CD4-positive, alpha-beta T cell treated with Interleukin-12 subunit alpha and Interleukin-12 subunit beta, for 1 hour (primary cell): ENCODE results near the gene B9D1.

ENCODE experiments used
- DNase-seq: peaks from one replicate; pipeline ENCODE4 v3.0.0-alpha.2; 2020

B9D1 gene

DNA sequence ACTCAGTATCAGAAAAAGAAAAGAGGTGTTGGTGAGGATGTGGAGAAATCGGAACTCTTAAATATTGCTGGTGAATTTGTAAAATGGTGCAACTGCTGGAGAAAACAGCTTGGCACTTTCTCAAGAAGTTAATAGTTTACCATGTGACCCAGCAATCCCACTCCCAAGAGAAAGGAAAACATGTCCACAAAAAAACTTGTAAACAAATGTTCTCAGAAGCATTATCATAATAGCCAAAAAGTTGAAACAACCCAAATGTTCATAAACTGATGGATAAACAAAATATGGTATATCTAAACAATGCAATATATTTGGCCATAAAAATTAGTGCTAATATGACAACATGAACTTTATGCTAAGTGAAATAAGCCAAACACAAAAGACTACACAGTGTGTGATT is 13.2 kb upstream of the B9D1 start:
- DNase-seq = no peak

DNA sequence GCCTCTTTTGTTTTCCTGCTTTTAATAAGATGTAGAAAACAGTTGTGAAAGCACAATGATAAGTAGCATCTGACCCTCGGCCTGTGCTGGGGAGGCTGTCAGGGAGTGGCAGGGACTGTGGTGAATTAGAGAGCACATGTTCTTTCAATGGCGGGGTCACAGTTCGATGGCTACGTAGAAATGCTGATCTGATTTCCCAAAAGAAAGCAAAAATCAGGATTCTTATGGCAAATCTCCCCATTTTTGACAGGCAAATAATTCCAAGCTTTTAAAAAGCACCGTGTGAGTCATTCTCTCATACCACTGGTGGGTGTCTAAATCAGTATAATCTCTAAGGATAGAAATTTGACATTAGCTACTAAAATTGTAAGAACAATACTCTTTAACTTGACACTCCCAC is 11.6 kb upstream of the B9D1 start:
- DNase-seq = no peak

DNA sequence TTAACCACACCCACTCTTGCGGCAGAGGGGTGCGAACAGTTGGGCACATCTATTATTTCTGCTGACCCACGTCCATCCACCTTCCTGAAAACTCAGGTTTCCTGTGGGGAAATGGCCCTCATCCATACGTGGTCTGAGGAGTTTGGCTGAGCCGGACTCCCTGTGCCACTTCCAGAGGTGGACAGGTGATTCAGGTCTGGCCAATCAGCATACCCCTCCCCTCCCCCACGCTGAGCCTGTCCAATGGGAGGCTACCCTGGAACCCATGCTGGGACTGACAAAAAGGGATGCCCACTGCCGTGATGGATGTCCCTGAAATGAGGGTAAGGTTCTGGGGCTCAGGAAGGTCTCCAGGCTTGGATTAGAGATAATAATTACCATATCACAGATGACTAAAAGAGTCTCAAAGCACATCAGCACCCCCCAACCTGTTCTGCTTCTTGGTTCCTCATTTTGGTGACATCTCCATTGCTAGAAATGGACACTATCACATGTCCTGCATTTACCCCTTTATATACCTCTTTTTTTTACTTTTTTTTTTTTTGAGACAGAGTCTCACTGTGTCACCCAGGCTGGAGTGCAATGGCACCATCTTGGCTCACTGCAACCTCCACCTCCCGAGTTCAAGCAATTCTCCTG is 10.5 kb upstream of the B9D1 start:
- no peak for DNase-seq

DNA sequence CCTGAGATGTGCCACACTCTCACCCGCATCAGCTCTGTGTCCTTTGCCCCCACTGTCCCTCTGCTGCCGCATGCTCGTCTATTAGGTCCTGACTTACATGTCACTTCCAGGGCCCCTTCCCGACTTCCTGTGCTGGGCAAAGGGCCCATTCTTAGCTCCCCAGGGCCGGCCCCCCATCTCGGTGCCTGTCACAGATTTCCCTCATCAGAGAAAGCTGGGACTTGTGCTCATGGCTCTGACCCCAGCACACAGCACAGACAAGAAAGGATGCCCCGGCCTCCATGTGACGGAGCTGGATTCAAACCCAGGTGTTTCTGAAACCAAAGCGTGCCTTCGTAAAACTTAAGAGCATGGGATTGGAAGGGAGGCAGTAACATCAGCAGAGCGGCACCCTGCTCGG is 9.9 kb upstream of the B9D1 start:
- DNase-seq = no peak

DNA sequence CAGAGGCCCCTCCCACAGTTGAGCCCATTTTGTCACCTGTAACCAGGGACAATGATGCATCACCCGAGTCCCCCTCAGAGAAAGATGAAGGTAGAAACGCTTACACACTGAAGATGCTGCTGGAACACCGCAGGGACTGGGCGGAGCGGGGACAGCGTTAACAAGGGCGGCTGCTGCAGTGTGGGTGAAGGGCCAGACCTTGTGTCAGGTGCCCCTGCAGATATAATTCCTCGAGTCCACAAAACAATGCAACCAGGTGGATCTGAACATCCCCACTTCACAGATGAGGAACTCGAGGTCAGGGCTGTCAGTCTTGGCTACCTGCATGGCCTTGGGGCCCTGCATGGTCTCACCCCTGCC is 9.5 kb upstream of the B9D1 start:
- no peak for DNase-seq

DNA sequence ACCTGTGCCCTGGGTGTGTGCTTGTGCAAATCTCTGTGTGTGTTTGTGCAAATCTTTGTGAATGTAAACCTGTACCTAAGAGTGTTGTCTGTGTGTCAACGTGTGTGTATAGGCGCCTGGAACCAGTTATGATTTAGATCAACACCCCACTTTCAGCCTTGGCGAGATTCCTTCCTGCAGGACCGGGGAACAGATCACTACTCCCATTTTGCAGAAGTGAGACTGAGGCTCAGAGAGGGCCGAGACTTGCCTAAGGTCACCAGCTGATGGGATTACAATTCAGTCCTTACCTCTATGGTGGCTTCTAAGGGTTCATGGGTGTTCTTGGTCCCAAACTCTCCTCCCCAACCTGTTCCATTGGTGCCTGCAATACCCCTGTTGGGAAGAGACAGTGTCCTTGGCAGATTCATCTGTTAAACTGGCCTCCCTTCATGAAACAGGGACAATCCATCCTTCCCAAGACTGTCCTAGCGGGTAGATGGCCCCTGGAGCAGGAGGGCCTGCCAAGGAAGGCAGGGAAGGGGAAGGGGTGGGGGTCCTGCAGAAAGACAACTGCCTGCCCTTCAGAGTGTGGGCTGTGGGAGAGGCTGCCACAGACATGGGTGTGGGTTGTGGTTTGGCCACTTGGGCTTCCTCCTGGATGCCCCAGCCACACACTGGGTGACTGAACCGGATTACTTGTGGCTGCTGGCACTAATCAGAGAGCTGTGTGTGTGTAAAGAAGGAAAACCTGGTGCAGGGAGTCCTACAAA is 8.9 kb upstream of the B9D1 start:
- DNase-seq = peak; percentile 28

DNA sequence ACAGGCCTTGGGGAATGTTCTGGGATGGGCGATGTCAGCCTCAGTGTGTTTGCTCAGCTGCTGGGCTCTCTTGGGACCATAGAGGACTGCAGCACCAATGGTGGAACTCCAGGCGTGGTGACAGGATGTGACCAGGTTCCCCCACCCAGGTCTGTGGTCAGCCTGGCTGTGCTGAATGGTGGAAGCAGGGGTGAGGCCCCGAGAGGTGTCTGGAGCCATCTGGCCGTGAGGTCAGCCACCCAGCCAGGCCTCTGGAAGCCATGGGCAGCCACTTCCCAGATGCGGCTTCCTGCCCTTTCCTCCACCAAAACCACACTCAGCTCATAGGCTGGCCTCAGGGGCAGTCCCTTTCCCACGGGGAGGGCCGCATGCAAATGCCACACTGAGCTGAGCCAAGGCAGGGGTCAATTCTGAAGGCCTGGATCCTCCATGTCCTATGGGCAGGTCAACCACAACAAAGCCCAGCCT is 8.0 kb upstream of the B9D1 start:
- DNase-seq = peak; percentile 38

DNA sequence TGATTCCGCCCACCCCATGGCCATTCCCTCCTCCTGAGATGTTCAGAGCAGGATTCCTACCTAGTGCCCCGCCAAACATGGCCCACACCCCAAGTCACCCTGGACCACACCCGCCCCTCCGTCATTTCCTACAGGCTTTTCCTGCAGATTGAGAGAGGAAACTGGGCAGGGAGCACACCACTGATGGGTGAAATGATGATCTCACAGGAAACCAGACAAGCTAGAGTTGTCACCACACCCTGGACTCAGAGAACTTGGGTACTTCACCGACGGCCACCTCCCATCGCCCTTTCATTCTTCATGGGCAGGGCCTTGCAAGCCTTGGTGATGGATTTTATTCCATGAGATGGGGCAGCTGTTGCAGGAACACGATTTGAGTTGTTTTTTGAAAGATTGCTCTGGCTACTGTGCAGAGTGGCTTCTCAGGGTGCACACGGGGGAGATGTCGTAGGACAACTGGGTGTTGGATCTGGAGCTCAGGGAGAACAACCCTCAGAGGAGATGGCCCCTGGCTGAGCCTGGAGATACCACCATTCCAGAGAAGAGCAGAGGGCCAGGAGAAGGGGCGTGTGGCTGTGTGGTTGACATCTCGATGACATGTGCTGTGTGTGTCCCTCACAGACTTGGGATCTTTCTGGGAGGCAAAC is 7.4 kb upstream of the B9D1 start:
- peak; percentile 61 for DNase-seq

DNA sequence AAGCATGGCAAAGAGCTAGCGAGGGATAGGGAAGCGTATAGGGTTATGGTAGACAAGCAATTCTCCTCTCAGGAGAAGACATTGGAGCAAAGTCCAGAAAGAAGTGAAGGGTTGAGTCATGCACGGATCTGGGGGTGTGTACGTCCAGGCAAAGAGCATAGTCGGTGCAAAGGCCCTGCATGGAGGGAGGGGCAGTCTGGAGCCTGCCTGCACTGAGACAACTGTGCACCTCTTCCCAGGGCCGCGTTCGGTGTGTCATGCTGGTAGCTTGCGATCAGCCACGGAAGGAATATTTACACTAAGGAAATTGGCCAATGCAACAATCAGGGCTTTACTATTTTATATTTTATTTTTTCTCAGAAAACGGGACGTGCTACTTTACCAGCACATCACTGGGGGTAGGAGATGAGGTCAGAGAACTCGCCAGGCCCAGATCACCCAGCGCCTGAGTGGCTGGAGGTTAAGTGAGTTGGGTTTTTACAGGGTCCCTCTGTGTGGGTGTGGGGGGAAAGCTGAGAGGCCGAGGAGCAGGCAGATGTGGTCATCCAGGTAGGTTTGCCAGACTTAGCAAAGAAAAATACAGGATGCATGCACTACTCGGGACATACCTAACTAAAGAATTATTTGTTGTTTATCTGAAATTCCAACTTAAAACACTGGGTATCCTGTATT is 6.7 kb upstream of the B9D1 start:
- no peak for DNase-seq

DNA sequence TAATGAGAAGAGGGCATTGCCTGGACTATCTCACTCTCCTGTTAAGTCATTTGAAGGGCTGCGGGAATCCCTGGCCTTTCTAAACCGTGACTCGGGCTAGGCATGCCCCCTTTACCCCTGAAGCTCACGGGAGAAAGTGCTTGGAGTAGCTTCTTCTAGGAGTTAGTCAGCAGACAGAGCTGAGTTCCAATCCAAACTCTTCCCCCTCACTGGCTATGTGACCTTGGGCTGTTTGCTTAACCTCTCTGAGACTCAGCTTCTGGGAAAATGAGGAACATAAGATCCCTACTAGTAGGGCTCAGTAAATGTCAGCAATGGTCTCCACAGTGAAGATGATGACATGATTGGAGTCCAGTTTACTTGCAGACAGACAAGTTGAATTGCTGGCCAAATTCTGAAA is 5.7 kb upstream of the B9D1 start:
- DNase-seq = no peak

DNA sequence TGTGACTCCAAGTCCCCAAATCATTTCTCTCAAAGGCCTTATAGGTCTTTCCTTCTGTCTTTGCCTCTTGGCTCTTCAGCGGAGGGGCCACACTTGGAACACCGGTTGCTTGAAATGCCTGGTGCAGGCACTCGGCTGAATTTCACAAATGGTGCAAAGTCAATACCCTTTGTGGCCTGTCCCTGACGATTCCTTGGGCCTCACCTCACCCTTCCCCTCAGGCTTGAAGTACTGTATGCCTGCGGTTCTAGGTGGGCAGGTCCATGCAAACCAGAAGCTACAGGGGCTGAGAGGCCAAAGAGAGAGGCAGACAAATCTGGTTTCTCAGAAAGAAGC is 4.1 kb upstream of the B9D1 start:
- DNase-seq = no peak

DNA sequence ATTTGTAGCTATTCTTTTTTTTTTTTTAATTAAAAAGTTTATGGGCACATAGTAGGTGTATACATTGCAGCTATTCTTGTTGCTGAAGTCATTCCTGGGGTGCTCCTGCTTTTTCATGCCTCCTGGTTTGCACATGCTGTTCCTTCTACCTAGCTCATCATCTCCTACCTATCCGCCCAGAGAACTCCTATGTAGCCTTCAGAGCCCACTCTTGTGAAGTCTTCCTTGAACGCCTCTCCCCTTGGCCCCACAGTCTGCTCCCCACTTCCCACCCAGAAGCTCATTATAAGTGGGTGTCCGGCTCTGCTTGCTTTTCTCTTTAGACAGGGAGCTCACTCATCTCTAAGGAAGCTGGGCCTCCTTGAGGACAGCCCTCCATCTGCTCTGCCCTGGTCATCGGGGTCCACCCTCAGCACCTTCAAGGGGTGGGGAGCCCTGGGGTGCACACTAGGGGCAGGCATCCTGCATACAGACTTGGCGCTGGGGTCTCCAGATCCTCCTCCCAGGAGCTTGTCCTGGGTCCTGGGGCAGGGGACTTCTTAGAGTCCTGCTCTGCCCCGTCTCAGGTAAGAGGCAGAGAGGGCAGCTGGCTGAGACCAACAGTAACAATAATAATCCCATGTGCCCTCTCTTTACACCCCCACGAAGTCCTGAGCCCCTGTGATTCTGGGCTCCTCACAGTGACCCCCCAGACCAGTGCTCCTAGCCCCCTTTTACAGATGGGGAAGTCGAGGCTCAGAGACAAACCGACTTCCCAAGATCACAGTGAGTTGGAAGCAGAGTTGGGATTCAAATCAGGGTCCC is 3.5 kb upstream of the B9D1 start:
- no peak for DNase-seq

DNA sequence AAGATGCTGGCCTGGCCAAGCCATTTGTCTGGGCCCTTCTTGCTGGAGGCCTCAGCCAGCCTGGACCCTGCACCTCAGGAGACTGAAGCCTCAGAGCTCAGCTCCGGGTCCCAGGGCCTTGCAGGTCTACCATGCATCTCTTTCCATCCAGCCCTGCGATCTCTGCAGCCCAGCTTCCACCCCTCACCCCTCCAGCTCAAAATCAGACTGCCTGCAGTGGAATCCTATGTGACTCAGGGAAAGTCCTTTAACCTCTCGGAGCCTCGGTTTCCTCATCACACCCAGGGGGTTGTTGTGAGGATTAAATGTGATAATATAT is 2.9 kb upstream of the B9D1 start:
- no peak for DNase-seq

DNA sequence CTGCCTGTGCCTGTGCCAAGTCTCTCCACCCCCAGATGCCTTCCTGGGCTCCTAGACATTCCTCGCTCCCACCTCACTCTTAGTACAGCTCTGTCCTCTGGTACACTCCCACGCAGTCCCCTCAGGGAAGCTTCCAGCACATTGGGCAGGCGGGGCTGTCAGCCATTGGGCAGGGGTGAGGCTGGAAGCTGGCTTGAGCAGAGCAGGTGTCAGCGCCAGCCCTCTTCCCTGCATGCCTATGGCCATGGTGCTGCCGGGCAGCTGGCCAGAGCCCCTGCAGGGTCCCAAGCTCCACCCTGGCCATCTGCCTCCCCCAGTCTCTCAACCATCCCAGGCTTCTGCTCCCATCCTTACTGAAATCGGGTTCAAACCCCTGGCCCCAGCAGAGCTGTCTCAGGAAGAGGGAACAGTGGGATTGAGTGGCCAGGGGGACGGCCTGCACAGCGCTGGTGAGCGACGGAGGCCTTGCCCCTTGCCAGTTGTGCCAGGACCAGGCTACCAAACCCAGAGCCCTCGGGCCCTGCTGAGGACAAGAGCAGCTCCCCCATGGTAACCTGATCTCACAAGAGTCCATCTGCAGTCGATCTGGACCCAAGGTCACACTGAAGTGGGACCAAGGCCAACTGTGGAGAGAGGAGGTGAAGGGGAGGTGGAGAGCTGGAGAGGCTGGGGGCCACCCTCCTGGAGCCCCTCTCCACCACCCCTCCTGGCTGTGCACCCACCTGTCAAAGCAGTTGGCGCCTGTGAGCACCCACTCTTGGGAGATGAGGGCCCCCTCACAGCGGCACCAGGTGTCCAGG is 2.4 kb upstream of the B9D1 start:
- DNase-seq = no peak

DNA sequence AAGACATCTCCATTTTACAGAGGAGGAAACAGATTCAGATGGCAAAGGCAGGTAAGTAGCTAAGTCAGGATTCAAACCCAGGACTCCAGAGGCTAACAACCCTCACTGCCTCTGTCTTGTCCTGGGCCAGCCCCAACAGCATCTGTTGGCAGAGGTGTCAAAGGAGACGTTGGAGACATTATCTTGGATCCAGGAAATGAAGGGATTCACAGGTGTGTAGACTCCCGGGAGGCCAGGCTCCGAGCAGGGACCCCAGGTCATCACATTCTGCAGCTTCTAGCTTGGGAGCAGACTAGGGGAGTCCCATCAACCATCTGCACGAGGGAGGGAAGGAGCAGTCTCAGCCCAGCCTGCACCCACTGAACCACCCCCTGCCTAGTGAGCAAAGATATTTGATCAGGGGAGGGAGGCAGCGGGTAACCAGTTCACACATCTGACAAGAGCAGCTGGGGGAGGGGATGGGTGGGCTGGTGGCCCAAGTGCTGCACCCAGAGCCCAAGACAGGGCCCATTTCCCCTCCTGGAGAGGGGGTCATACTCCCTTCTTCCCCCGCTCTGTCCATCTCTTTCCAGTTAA is 1.0 kb upstream of the B9D1 start:
- no peak for DNase-seq

DNA sequence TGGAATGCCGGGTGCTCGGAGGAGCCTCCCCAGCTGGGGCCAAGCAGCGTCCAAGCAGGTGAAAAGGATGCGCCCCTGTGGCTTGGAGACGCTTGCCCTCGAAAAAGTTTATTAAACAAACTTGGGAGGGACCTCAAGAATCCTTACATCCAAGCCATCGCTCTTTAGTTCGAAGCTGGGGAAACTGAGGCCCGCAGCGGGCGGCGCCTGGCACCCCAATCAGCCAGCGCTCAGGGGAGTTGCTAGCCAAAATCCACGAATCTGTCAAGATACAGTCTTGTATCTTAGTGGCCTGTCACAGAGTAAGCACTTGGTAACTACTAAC is 553 bp upstream of the B9D1 start:
- DNase-seq = no peak

DNA sequence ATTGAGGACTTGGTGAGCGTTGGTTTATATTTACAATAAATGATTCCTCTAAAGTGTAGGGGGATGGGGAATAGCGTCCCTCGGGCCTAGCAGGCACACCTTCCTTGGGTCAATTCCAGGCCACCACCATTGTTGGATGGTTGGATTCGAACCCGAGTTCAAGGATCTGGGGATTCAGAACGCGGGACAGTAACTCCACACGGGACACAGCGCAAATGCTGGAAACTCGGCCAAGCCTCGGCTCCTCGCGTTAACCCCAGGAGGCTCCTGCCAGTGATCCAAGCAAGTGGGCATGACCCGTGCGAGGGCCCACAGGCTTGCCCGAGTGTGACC is 613 bp downstream of the B9D1 start:
- DNase-seq = no peak

DNA sequence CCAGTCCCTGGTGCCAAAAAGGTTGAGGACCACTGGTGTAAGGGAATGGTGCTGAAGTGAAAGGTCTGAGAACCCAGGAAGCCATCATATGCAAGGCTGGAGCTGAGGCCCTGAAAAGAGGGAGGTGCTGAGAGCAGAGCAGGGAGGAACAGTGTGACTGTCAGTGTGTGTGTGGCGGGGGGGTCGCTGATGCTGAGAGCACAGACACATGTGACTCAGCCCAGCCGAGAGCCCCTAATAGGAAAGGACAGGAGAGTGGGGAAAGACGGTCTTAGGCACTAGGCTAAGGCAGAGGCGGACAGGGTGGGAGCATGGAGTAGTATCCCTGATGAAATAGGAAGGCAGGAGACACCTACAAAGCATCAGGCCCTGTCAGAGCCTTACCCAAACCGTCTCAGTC is 1.2 kb downstream of the B9D1 start:
- no peak for DNase-seq

DNA sequence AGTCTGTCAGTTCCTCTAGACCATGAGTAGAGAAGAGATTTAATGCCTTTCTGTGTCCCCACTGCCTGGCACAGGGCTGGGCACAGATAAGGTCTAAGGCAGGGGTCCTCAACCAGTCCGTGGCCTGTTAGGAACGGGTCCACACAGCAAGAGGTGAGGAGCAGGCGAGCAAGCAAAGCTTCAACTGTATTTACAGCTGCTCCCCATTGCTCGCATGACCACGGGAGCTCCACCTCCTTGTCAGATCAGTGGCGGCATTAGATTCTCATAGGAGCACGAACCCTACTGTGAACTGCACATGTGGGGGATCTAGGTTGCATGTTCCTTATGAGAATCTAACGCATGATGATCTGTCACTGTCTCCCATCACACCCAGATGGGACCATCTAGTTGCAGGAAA is 1.8 kb downstream of the B9D1 start:
- DNase-seq = no peak

DNA sequence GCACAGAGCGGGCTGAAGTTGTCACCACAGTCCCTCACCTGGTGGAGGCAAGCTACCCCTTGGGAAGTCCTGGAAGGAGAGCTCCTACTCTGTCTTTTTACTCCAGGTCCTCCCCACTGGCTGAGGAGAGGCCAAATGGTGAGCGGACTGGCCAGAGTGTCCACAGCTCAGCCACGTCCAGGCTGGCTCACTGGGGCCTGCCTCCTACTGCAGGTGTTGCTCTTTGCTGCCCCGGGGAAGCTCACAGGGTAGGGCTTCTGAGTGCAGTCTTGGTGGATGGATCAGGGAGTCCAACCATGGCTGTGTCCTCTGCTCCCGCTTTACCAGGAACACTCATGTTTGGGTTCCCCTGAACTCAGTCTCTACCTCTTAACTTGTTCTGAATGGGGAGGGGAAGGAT is 2.7 kb downstream of the B9D1 start:
- DNase-seq = no peak

DNA sequence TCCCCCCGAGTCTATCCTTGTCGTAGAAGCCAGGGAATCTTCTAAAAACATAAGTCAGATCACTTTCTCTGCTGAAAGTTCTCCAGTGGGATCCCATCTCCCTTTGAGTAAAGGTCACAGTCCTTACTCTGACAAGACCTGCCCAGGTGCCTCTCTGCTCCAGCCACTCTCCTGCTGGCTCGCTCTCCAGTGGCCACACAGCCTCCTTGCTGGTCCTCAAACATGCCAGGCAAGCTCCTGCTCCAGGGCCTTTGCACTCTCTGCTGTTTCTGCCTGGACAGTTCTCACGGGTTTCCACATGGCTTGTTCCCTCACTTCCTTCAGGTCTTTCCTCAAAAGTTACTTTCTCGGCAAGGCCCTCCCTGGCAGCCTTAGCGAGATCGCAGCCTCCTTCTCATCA is 3.4 kb downstream of the B9D1 start:
- no peak for DNase-seq

DNA sequence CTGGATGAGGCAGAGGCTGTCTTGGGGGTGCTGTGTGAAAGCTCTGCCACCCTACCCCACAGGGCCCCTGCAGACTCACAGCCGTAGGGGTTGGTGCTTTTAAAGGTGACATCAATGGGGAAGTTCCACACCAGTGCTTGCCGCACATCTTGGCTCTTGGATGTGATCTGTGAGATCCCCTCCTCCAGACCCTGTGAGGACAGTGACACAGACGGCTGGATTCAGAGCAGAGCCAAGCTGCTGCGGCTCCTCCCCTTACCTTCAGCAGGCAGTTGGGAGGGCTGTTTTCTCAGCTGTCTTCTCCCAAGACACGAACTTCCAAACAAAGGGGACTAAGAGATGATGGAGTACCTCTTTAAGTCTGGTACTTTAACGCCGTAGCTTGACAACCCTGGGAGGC is 4.8 kb downstream of the B9D1 start:
- no peak for DNase-seq

DNA sequence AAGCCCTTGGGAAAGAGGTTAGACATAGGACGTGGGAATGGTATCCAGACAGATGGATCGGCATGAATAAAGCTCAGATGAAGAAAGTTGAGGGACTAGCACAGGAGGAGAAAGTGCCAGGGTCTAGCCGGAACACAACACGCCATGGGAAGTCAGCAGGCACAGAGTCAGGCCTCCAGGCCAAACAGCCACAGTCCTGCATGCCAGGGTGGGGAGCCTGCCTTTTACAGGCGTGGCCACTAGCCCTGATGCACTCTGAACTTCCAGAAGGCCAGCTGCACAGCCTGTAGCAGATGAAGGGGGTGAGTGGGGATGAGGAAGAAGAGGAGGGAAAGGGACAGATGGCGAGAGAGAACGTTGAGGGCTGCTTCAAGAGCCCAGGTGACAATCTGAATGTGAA is 5.2 kb downstream of the B9D1 start:
- DNase-seq = no peak
